GM21447 (cell line): ENCODE results near the gene IGDCC3.
"Not testable (repeated sequence)": the region's sequence is repeated elsewhere in the genome, so short reads cannot be mapped to it uniquely, and the experiment has no call there.

Source experiments
- ATAC-seq: cut with Tn5 transposase; IDR thresholded peaks from one replicate; pipeline ENCODE4 v1.9.1; 2021; ENCODE audit not compliant: unreplicated experiment

IGDCC3 gene

DNA sequence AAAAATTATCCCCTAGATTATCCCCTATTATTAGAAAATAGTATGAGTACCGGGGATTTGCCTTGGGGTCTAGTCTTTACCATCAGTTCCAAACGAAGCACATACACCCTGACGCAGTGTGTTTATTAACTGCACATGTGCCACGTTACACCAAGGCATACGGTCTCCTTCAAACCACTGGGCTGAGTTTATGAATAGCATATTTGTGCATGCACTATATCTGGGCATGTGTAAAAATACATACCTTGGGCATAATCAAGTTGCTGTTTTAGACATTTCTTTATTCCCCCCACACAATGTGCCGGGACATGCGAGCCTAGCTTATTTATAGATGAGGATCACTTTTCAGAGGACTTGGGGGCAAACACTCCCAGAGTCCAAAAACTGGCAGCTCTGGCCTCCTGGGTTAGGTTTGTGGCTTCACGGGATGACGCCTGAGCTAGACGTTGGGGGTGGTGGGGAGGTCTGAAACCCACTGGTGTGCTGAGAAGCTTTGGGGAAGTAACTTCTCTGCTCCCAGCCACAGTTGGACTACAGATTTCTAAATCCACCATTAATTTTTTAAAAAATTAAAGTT lies 28.7 kb upstream of the IGDCC3 start:
- ATAC-seq = no peak

DNA sequence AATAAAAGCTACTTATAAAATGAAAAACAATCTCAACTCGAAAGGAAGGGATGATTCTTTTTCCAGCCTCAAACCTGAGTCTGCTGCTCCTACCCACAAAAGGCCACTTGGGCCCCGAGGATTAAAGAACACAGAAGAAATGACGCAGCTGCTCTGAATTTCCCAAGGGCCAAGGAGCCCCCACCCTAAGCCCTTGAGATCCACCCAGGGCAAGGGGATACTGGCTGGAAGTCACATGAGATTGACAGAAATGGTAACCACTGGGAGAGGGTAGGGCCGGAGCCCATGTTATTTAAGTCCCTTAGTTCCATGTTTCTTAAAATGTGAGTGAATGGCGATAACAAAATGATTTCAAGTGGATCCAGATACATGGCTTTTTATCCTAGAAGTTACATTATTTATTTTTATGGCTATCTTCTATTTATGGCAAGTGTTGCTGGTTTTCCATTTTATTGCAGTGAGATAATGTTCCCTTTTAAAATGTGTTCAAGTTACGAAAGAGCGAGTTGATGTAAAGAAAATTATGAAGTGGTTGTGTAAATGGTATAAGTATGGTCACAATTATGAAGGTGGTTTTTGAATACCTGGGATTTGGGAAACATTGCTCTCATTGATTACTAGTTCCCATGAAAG lies 28.1 kb upstream of the IGDCC3 start:
- ATAC-seq = no peak

DNA sequence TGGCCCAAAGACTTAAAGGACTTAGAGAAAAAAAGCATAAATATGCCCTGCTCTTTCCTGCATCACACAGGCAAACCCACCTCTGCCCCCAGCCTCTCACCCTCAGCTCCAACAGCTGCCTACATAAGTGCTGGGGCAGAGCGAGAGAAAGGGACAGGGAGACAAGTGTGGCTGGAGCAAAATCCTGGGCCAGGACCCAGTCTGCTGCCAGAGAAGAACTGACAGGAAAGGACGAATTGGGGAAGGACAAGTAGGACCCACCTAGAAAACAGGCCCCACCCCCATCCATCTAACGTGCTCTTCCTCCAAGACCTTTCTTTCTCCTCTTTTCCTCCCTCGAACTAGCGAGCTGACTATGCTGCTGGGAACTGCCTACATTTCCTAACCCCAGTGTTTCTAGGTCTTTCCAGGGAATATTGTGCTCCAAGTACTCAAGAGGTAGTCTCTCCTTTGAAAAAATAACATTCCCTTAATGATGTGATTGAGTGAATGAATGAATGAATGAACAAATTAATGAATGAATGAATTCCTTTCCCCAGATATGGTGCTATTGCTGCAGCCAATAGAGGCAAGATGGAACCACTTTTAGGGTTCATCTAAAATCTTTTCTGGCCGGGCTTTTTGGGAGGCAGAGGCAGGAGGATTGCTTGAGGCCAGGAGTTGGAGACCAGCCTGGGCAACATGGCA lies 26.5 kb upstream of the IGDCC3 start:
- ATAC-seq = no peak

DNA sequence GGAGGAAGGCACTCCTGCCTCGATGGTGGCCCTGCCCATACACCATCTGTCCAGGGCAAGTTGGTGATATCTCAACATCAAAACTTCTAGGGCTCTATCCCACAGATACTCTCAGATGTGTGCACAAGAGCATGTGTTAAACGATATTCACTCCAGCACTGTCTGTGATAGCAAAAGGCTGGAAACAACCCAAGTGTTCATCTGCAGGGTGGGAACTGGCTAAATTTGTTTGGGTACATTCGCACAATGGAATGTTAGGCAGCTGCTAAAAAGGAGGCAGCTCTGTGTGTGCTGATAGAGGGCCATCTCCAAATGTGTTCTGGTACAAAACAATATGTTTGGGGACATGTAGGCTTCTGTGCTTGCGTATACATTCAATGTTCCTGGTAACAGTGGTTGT lies 25.2 kb upstream of the IGDCC3 start:
- no peak for ATAC-seq

DNA sequence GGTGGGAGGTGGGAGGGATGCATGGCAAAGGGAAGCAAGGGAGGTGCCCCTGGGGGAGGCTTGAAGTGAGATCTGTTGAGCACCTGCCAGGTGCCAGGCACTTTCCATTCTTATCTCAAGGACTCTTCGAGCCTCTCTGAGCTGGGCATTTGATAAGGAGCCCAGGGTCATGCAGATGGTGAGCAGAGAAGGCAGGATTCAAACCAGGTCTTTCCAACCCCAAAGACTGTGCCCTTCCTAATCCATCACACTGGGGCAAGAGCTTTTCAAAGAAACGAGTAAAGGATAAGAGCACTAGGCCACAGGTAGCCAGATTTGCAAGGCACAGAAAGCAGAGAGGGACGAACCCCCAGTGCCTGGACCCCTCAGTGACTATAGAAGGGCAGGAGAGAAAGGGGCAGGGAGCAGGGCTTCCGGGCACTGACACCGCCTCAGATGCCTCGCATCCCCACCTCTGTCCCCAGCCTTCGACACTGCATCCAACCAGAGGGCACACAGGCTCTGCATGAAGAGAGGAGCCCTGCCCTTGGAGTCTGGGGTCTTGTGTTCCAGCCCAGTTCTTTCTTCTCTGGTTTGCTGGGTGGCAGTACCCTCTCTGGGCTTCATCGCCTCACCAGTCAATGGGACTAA lies 23.9 kb upstream of the IGDCC3 start:
- ATAC-seq = no peak

DNA sequence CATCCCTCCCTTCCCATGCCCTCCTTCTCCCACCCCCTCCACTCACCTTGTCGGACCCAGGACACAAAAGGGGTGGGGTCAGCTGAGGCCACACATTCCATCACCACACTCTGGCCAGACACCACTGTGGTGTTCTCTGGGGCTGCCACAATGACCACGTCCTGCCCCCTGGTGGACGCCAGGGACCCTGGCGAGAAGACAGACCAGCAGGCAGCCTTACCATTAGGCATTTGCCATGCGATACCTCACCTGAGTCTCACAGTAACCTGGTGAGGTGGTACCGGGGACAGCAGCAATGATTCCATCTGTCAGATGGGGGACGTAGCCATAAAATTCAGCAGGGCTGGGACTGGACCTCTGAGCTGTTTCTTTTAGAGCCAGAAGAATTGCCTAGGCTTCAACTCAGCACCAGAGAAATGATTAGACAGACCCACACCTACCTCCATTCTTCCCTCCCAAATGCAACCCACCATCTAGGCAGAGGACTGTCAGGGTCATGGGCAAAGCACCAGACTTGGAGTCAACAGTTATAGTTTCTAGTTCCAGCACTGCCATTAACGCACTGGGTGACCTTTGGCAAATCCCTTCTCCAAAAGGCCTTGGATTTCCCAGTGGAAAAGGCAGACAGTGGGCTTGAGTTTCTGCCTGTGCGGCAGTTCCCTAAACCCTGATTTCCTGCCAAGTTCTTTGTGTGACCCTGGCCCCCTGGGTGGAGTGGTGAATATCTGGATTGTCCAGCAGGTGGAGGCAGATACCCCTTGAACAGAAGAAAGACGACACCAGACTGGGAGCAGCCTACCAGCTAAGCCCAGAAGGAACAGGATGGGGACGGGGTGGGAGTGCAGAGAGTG lies 23.2 kb upstream of the IGDCC3 start:
- ATAC-seq = no peak

DNA sequence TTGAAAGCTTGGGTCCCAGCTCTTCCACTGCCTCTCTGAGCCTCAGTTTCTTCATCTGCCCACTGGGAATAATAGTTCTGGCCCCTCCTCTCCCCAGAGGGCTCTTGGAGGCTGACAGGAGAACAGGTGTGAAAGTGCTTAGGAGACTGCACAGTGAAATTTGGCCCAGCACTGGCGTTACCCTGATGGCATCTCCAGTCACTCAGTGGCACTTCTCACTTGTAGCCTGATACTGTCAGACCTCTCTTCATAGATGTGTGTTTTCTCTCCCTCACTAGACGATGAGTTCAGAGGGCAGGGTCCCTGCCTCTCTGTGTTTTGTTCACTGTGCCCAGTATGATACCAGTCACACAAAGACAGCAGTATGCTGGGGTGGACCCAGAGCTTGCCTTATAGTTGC lies 22.2 kb upstream of the IGDCC3 start:
- ATAC-seq = no peak

DNA sequence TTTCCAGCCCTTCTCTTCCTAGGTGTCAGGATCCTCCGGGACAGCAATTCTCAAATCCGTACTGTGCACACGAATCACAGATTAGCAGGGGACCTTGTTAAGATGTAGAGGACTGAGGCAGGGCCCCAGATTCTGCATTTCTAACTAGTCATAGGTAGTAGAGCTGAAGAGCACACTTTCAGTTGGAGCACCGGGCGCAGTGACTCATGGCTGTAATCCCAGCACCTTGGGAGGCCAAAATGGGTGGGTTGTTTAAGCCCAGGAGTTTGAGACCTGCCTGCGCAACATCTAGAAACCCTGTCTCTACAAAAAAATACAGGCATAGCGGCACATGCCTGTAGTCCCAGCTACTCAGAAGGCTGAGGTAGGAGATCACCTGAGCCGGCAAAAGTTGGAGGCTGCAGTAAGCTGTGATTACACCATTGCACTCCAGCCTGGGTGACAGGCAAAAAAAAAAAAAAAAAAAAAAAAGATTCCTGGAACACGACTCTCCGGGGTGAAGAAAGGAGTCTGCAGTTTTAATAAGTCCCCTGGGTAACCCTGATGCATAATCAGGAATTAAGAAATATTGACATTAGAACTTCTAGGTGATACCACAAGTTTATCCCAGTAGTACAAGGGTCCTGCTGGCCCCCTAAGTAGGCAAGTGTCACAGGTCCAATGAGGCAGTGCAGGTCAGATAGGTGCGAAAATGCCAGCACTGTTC lies 21.4 kb upstream of the IGDCC3 start:
- ATAC-seq = no peak

DNA sequence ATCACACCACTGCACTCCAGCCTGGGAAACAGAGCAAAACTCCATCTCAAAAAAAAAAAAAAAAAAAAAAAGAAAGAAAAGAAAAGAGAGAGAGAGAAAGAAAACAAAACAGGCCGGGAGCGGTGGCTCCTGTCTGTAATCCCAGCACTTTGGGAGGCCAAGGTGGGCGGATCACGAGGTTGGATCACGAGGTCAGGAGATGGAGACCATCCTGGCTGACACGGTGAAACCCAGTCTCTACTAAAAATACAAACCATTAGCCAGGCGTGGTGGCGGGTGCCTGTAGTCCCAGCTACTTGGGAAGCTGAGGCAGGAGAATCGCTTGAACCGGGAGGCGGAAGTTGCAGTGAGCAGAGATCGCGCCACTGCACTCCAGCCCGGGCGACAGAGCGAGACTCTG lies 20.7 kb upstream of the IGDCC3 start:
- not testable (repeated sequence) for ATAC-seq

DNA sequence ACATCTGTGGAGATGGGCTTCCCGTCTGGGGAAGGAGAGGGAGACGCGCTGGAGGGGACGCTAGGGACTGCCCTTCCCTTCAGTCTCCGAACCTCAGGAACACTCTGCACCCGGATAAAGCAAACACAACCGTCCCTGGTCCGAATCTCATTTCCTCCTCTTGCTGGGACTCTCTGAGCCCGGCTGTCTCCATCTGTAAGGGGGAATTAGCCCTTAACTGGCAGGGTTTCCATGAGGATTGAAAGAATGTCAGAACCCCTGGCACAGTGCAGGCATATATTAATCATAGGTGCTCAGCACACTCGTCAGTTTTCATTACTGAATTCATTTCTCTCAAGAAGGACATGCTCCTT lies 19.1 kb upstream of the IGDCC3 start:
- no peak for ATAC-seq

DNA sequence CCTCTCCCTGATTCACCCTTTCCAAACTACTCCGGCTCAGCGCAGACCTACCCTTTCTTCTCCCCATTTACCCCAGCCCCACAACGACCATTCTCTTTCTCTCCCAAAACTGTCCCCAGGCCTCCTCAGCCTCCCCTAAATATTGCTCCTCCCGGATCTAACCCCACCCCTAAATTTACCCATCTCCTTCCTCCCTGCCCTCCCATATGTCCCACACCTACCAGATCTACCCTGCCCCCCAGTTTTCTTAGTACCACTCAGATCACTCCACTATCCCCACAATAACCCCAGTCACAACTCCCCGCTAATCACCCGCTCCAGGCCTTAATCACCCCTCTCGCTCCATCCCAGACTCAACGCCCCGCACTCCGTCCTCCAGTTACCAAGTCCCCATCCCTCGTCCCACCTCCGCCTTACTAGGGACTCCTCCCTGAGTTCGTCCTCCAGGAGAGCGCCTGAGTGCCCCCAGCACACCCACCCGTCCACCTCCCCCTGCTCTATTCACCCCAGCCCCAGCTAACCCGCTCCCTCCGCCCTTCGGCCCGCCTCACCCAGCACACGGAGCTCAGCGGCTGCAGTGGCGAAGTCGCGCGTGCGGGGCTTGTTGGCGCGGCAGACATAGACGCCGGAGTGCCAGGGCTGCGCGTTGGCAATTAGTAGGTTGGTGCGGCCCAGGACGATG lies 18.6 kb upstream of the IGDCC3 start:
- no peak for ATAC-seq

DNA sequence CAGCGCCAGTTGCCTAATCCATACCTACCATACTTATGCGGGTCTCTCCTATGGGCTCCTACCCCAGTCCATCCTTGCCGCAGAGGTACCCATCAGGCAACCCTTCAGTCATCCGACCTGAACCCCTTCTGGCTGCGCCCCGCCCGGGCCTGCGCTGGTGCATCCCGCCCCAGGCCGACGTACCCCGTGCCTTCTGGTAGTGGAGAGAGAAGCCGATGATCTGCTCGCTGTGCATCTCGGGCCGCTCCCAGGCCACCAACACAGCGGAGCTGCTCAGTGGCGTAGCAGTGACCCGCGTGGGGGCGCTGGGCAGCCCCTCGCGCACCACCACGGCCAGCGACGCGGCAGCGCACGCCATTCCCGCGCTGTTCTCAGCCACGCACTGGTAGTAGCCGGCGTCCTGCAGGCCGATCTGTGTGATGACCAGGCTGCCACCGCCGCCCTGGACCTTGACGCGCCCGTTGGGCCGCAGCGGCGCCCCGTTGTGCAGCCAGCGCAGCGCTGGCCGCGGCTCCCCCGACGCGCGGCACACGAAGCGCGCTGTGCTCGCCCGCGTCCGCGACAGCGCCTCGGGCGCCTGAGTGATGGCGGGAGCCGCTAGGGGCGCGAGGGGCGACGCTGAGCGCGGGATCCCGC lies 17.9 kb upstream of the IGDCC3 start:
- no peak for ATAC-seq

DNA sequence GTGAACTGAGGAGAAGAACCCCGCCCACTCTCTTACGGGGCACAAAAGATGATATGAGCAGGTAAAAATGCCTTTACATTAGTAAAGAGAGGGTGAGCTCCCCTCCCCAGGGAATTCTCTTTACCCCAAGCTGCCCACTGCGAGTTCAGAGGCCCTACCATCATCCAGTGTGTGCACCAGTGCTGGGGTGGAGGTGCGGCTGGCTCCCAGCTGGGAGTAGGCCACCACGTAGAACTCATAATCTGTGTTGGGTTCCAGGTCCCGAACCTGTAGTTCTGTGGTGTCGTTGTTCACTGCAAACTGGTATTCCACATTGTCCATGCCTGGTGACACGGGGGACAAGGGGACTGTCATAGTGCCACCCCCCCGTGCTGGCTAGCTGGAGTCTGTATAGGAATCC lies 17.1 kb upstream of the IGDCC3 start:
- ATAC-seq = no peak

DNA sequence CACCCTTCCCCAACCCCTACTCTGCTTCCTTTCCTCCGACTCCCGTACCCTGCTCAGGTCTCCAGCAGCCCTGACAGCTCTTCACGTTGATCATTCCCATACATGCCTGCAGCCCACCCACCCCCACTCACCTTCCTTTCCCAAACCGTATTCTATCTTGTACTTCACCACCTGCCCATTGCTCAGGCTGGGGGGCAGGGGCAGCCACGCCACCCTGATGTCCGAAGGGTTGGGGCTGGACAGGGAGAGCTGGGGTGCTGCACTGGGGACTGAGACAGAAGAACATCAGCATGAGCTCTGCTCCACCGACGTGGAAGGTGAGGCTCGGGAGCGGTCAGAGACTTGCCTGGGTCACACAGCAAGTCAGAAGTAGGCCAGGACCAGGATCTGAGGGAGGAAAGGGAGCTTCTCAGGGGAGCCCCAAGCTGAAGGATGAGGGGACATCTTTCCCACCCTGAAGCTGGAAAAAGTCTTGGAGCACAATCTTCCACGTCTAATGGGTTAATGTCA lies 16.5 kb upstream of the IGDCC3 start:
- no peak for ATAC-seq

DNA sequence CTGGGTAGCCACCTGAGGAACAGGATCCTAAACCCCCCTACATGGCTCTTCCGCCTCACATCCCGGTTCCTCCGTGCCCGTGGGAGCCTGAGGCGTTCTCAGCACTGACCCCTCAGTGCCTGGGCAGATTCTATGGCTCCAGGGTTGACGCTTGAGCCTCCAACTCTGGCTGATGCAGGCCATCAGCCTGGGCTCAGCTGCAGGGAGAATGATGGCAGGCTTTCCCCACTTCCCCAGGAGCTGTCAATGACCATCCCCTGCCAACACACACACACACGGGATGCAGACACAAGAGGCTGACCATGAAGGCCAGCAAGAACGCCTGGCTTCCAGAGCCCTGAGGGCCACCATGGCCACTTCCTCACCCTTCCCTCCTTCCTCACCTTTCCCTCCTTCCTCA lies 15.8 kb upstream of the IGDCC3 start:
- no peak for ATAC-seq

DNA sequence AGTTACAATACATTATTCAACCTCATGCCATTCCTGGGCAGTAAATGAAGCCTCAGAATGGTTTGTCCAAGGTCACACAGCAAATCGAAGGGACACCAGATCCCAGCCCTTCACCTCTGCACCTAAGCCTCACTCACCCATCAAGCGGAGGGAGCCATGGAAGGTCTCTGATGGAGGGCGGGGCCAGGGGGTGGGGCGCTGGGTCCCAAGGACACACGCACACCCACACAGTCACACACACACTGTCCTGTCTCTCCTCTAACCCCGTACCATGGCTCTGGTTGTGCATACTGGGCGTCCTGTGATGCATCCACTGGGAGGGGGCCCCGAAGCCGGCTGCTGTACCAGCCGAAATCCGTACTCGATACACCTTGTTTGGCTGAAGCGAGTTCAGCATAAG lies 15.3 kb upstream of the IGDCC3 start:
- ATAC-seq = no peak

DNA sequence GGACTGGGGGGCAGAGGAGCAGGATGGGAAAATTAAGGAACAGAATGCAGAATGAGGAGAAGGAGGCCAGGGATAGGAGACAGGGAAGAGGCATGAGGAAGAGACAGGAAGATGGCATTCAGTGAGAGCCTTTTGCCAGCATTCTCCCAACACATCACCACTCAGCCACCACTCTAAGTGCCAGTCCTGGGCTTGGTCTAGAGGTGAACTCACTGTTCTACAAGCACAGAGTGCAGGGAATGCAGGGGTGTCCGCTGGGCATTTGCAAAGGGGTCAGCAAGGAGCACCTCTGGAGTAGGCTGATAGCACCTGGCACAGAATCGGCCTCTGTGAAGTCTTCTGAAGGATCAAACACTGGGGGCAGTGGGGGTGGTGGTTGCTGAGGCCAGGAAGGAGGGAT lies 14.6 kb upstream of the IGDCC3 start:
- ATAC-seq = no peak

DNA sequence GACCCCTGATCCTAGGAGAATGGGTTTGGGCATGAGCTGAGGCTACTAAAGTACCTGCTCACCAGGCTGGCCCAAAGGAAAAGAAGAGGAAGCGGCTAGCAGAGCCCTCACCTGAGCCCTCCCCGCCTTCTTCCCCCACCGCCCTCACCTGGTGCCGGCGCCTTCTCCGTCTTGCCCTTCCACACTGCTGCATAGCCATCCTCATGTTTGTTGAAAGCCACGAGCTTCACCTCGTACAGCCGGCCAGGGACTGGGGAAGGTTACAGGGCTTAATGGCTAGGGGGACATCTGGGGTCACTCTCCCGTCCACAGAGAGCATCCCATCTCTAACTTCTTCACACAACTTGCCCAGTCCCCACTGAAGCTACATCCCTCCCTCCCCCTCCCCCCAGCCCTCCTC lies 13.9 kb upstream of the IGDCC3 start:
- no peak for ATAC-seq

DNA sequence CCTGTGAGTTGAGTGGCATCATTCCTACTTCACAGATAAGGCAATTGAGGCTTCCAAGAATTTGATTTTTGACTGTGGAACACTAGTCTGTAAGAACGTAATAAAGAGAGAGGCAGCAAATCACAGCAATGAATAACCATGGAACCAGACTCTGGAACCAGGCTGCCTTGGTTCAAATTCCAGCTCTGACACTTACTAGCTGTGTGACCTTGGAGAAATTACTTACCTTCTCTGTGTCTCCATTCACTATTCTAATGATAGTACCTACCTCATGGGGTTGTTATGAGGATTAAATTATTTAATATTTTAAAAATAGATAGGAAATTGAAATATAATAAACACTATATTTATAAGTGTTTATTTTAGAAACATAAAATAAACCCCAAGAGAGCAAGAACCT lies 12.6 kb upstream of the IGDCC3 start:
- ATAC-seq = no peak

DNA sequence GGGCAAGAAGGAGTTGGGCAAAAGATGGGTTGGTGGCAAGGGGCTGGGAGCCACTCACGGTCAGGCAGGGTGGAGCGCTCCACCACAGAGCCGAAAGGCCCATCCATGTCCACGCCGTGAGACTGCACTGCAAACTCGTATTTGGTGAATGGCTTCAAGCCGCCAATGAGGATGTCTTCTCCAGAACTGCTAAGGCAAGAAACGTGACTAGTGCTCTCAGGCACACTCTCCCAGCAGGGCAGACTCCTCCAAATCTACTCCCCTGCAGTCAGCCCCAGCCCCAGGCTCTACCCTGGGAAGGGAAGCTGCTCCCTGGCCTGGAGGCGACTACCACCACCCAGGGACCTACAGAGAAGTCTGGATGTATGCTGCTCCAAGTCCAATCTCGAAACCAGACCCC lies 11.4 kb upstream of the IGDCC3 start:
- no peak for ATAC-seq
